Trophoblast cell (in vitro differentiated cells and primary cell): Measurements from ENCODE around the gene NT5DC3.

Experiments used
- DNase-seq, 2 donors: peaks; one replicate each; pipeline ENCODE4 v3.0.0-alpha.2; 2016
- H2AFZ ChIP-seq: 2 replicates; pipeline ENCODE4 v1.6.1; 2013; ENCODE audit warnings: low read length, moderate library complexity, mild to moderate bottlenecking; ENCODE audit not compliant: insufficient read depth, poor library complexity
- H2AK5ac ChIP-seq: 2 replicates; pipeline ENCODE4 v1.6.1; 2013; ENCODE audit warnings: mild to moderate bottlenecking, low read length
- H2BK120ac ChIP-seq: 2 replicates; pipeline ENCODE4 v1.6.1; 2013; ENCODE audit warnings: low read length, mild to moderate bottlenecking, moderate library complexity; ENCODE audit not compliant: insufficient read depth, poor library complexity
- H2BK12ac ChIP-seq: 2 replicates; pipeline ENCODE4 v1.6.1; 2013; ENCODE audit warnings: mild to moderate bottlenecking, low read length, moderate library complexity
- H2BK5ac ChIP-seq: 2 replicates; pipeline ENCODE4 v1.6.1; 2013; ENCODE audit warnings: low read length, low read depth, moderate library complexity, mild to moderate bottlenecking; ENCODE audit not compliant: poor library complexity
- H3K14ac ChIP-seq: 2 replicates; pipeline ENCODE4 v1.6.1; 2013; ENCODE audit warnings: mild to moderate bottlenecking, low read length
- H3K18ac ChIP-seq: 2 replicates; pipeline ENCODE4 v1.6.1; 2013; ENCODE audit warnings: mild to moderate bottlenecking, low read length
- H3K23ac ChIP-seq: 2 replicates; pipeline ENCODE4 v1.6.1; 2013; ENCODE audit warnings: low read length
- H3K27ac ChIP-seq: 2 replicates; pipeline ENCODE4 v1.5.1; 2013; ENCODE audit warnings: low read depth, mild to moderate bottlenecking, inconsistent platforms, low read length, moderate library complexity
- H3K27me3 ChIP-seq: 2 replicates; pipeline ENCODE4 v1.6.1; 2013; ENCODE audit warnings: inconsistent platforms, mild to moderate bottlenecking, low read length, moderate library complexity; ENCODE audit not compliant: insufficient read depth
- H3K36me3 ChIP-seq, 2 experiments: 1 replicate in 1 of 2; 2 replicates in 1 of 2; pipeline ENCODE4 v1.6.1; 2013; ENCODE audit warnings: low read length in 2 of 2, mild to moderate bottlenecking in 2 of 2, moderate library complexity in 1 of 2; ENCODE audit not compliant: insufficient read depth in 2 of 2, control insufficient read depth in 1 of 2
- H3K4ac ChIP-seq: 2 replicates; pipeline ENCODE4 v1.6.1; 2013; ENCODE audit warnings: low read depth, mild to moderate bottlenecking, low read length, moderate library complexity
- H3K4me1 ChIP-seq, 2 experiments: 1 replicate in 1 of 2; 2 replicates in 1 of 2; pipeline ENCODE4 v1.6.1; 2013; ENCODE audit warnings: low read length in 2 of 2, mild to moderate bottlenecking in 2 of 2, moderate library complexity in 1 of 2; ENCODE audit not compliant: insufficient read depth in 2 of 2, control insufficient read depth in 1 of 2
- H3K4me2 ChIP-seq: 2 replicates; pipeline ENCODE4 v1.6.1; 2013; ENCODE audit warnings: inconsistent platforms, mild to moderate bottlenecking, low read length, moderate library complexity
- H3K4me3 ChIP-seq: 2 replicates; pipeline ENCODE4 v1.5.1; 2013; ENCODE audit warnings: mild to moderate bottlenecking, low read depth, low read length, inconsistent platforms
- H3K79me1 ChIP-seq: one replicate; pipeline ENCODE4 v1.6.1; 2013; ENCODE audit warnings: low read length
- H3K79me2 ChIP-seq: 2 replicates; pipeline ENCODE4 v1.6.1; 2013; ENCODE audit warnings: low read length, mild to moderate bottlenecking; ENCODE audit not compliant: control insufficient read depth, insufficient read depth, poor library complexity
- H3K9ac ChIP-seq: 2 replicates; pipeline ENCODE4 v1.6.1; 2013; ENCODE audit warnings: mild to moderate bottlenecking, low read length
- H3K9me3 ChIP-seq: 2 replicates; pipeline ENCODE4 v1.6.1; 2013; ENCODE audit warnings: low read depth, mild to moderate bottlenecking, control low read depth, inconsistent platforms, low read length; ENCODE audit not compliant: insufficient read depth
- H4K12ac ChIP-seq: 2 replicates; pipeline ENCODE4 v1.6.1; 2013; ENCODE audit warnings: low read depth, mild to moderate bottlenecking, low read length, moderate library complexity
- H4K8ac ChIP-seq: 2 replicates; pipeline ENCODE4 v1.6.1; 2013; ENCODE audit warnings: low read depth, mild to moderate bottlenecking, low read length, moderate library complexity
- H4K91ac ChIP-seq: one replicate; pipeline ENCODE4 v1.6.1; 2013; ENCODE audit warnings: low read depth, mild to moderate bottlenecking, low read length, moderate library complexity
- WGBS: extraction: QIAGEN DNeasy Blood & Tissue Kit; methylation state at CpG from one replicate; pipeline ENCODE4 v1.1.7; 2013; ENCODE audit warnings: missing lambda C conversion rate; ENCODE audit not compliant: insufficient read length, insufficient coverage; ENCODE audit errors: extremely low coverage; 5-methylcytosine and 5-hydroxymethylcytosine counted together

The NT5DC3 gene

GRCh38 chr12:103883908-103884307 lies 42.9 kb upstream of the NT5DC3 start:
- no peak overlapping the region for H4K91ac ChIP-seq
- no peak overlapping the region for H2BK12ac ChIP-seq
- no peak overlapping the region for H3K9ac ChIP-seq
- H3K4me1 ChIP-seq, result no peaks in the 10 kb centered on the region
- H3K23ac ChIP-seq, result no peak overlapping the region
- no peaks in the 10 kb centered on the region for H3K79me1 ChIP-seq
- no peak overlapping the region for H4K12ac ChIP-seq
- no peak overlapping the region for H2AK5ac ChIP-seq
- H3K18ac ChIP-seq, result no peak overlapping the region
- no peaks in the 10 kb centered on the region for H3K9me3 ChIP-seq
- no peak overlapping the region for H3K4me3 ChIP-seq
- H2BK5ac ChIP-seq, result no peak overlapping the region
- no peak overlapping the region for H4K8ac ChIP-seq
- H3K27me3 ChIP-seq, result no peaks in the 10 kb centered on the region
- H2AFZ ChIP-seq, result no peak overlapping the region
- no peak overlapping the region for H3K4ac ChIP-seq
- H3K36me3 ChIP-seq, result no peaks in the 10 kb centered on the region
- DNase-seq, result no peak
- WGBS, result no CpG with 5 or more reads among the region's 2 CpGs
- H3K27ac ChIP-seq, result no peak overlapping the region
- H3K4me2 ChIP-seq, result no peak overlapping the region
- no peaks in the 10 kb centered on the region for H3K79me2 ChIP-seq
- H3K14ac ChIP-seq, result no peak overlapping the region
- H2BK120ac ChIP-seq, result no peak overlapping the region

DNA sequence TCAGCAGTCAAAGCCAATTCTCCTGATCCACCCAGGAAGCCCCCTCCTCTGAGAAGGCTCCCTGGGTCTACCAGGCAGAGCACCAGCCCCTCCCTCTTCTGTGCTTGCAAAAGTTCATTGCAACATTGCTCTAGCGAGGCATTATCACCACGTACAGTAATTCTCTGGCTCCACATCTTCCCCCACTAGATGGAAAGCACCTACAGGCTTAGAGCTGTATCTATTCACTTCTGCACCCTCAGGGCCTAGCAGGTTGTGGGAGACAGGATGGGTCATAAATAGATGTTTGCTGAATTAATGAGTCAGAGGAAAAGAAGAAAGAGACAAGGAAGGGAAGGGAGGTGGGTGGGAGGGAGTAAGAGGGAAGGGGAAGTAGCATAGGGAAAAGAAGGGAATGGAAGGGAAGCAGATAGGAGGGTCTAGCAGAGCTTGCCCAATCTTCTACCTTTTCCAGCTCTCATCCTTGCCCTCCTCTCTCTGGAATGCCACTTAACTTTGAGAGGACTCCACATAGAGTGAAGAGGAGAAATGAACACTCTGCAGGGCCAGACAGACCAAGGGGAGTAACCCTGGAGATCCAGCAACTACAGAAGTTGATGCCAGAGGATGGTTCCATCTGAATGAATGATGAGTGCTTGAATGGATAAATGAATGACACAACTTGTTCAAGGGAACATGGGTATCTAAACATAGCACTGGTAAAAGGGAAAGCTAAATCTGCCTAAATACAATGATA lies 42.0 kb upstream of the NT5DC3 start:
- H3K9me3 ChIP-seq, result no peaks in the 10 kb centered on the region
- H2BK12ac ChIP-seq, result no peak overlapping the region
- no CpG with 5 or more reads among the region's 2 CpGs for whole genome bisulfite sequencing
- no peak overlapping the region for H3K4ac ChIP-seq
- no peaks in the 10 kb centered on the region for H3K4me1 ChIP-seq
- no peak overlapping the region for H4K91ac ChIP-seq
- no peak overlapping the region for H3K27ac ChIP-seq
- H3K36me3 ChIP-seq, result no peaks in the 10 kb centered on the region
- DNase-seq, result no peak
- no peaks in the 10 kb centered on the region for H3K79me2 ChIP-seq
- no peaks in the 10 kb centered on the region for H3K27me3 ChIP-seq
- H2AFZ ChIP-seq, result no peak overlapping the region
- H4K8ac ChIP-seq, result no peak overlapping the region
- H2BK5ac ChIP-seq, result no peak overlapping the region
- no peak overlapping the region for H4K12ac ChIP-seq
- H3K18ac ChIP-seq, result no peak overlapping the region
- H3K4me2 ChIP-seq, result no peak overlapping the region
- H3K4me3 ChIP-seq, result no peak overlapping the region
- H3K23ac ChIP-seq, result no peak overlapping the region
- H3K14ac ChIP-seq, result no peak overlapping the region
- no peaks in the 10 kb centered on the region for H3K79me1 ChIP-seq
- no peak overlapping the region for H2BK120ac ChIP-seq
- H2AK5ac ChIP-seq, result no peak overlapping the region
- H3K9ac ChIP-seq, result no peak overlapping the region

GRCh38 chr12:103881261-103881660 lies 40.2 kb upstream of the NT5DC3 start:
- no peak overlapping the region for H2AK5ac ChIP-seq
- H3K4me3 ChIP-seq, result no peak overlapping the region
- H3K79me1 ChIP-seq, result no peaks in the 10 kb centered on the region
- H3K36me3 ChIP-seq, result no peaks in the 10 kb centered on the region
- H4K8ac ChIP-seq, result no peak overlapping the region
- H3K4me2 ChIP-seq, result no peak overlapping the region
- H3K14ac ChIP-seq, result no peak overlapping the region
- no peak overlapping the region for H3K23ac ChIP-seq
- H3K9me3 ChIP-seq, result no peaks in the 10 kb centered on the region
- WGBS, result no CpG with 5 or more reads among the region's 2 CpGs
- H3K18ac ChIP-seq, result no peak overlapping the region
- no peak overlapping the region for H3K4ac ChIP-seq
- H2BK12ac ChIP-seq, result no peak overlapping the region
- H3K27ac ChIP-seq, result no peak overlapping the region
- no peaks in the 10 kb centered on the region for H3K27me3 ChIP-seq
- no peaks in the 10 kb centered on the region for H3K79me2 ChIP-seq
- DNase-seq, result no peak
- H4K91ac ChIP-seq, result no peak overlapping the region
- no peak overlapping the region for H2BK5ac ChIP-seq
- no peak overlapping the region for H3K9ac ChIP-seq
- no peak overlapping the region for H2AFZ ChIP-seq
- H2BK120ac ChIP-seq, result no peak overlapping the region
- no peaks in the 10 kb centered on the region for H3K4me1 ChIP-seq
- no peak overlapping the region for H4K12ac ChIP-seq

DNA sequence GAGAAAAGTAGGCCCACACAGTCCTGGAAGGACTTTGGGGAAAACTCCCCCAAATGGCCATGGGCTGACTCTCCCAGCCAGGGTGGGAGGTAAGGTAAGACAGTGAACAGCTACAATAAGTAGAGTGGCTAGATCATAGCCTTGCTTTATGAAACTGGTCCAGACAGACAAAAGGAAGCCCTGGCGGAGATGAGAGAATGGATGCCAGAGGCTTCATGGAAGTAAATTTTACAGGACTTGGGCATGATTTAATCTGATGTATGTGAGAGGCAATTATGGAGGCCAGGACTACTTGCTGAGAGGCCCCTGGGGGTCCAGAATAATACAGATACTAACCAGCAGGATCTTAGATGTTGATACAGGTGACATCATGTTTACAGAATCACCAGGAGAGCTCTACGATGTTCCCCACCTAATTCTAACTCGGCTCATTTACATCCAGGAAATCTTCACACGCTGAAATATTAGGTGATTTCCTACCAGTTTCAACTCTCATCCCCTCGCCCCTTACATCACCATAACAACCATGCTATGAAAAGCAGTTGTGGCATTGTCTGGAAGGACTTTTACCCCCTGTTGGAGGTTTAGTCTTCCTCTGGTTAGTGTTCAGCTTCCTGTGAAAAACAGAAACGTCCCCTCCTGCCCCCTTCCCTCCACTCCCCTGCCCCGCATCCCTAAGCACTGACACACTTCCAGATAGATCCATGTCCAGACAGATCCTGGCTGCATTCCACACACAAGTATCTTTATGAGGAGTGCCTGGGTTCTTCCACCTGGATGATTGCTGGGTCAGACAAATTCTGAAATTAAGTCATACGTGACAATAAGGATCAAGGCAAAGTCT lies 39.5 kb upstream of the NT5DC3 start:
- Histone ChIP-seq H3K4me3 (no peak overlapping the region), H3K27ac (no peak overlapping the region), H3K14ac (no peak overlapping the region), H3K9me3 (no peaks in the 10 kb centered on the region), H3K9ac (no peak overlapping the region), H4K8ac (no peak overlapping the region), H2BK12ac (no peak overlapping the region), H3K27me3 (no peaks in the 10 kb centered on the region), H3K4ac (no peak overlapping the region), H3K79me2 (no peaks in the 10 kb centered on the region), H3K4me2 (no peak overlapping the region), H3K18ac (no peak overlapping the region), H2BK120ac (no peak overlapping the region), H3K4me1 (no peaks in the 10 kb centered on the region), H2BK5ac (no peak overlapping the region), H4K12ac (no peak overlapping the region), H2AFZ (no peak overlapping the region), H4K91ac (no peak overlapping the region), H2AK5ac (no peak overlapping the region), H3K79me1 (no peaks in the 10 kb centered on the region), H3K23ac (no peak overlapping the region), H3K36me3 (no peaks in the 10 kb centered on the region)
- WGBS, result no CpG with 5 or more reads among the region's 8 CpGs
- DNase-seq, result no peak
